HG03108 (cell line): ENCODE data around the gene LMX1B.
A peak's percentile ranks its signal among the peaks of the same experiment; 100 is the strongest.
"Not testable (repeated sequence)": the region's sequence is repeated elsewhere in the genome, so short reads cannot be mapped to it uniquely, and the experiment has no call there.

Source experiments
- ATAC-seq: cut with Tn5 transposase; IDR thresholded peaks from one replicate; pipeline ENCODE4 v1.9.1; 2021; ENCODE audit warnings: moderate library complexity; ENCODE audit not compliant: unreplicated experiment

LMX1B gene

DNA sequence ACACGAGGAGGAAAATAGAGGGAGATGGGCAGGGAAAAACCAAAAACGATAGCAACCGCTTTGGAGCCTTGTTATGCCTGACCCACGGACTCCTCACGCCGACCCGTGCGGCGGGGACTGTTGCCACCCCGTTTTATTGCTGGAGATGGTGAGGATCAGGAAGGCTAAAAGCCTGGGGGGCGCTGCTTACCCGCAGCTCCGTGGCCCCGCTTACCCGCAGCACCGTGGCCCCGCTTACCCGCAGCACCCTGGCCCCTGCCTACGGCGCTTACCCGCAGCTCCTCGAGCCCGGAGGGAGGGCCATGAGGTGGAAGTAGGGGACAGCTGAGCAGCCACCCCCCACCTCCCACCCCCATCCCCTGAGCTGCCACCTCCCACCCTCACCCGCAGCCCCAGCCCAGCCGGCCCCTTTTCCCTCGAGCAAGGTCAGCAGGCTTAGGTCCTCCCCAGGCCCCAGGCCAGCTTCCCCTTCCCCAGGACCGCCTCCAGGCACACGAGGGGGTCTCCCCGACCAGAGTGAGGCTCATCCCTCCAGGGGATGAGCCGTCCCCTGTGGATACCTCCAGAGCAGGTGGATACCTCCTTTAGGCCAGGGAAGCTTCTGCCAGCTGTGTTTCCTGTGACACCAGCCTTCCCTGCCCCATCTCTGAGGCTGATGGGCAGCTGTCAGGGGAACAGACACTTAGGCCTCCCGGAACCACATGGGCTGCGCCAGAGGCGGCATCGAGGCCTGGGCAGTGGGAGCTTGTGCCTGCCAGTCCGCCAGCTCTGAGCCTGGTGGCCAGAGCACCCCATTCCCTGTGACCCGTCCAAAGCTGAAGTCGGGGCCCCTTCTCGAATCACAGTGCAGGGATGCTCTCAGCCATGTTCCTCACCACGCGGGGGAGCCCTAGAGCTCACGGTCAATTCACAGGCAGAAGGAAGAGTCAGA, 92.3 kb downstream of the LMX1B start:
- ATAC-seq = no peak

DNA sequence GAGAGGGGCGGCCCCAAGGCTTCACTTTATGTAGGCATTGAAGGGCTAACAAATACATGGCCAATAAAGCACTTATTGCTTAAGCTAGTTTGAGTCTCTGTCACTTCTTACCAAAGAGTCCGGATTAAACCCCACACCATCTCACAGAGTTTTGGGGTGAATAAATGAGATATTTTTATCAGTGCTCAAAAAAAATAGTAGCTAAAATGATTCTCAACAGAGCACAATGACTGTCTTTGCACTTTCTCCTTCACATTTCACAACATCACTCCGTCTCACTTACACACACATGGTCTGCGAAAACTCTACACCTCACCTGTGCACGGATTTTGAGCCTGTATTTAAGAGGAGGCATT, 92.9 kb downstream of the LMX1B start:
- ATAC-seq = no peak

DNA sequence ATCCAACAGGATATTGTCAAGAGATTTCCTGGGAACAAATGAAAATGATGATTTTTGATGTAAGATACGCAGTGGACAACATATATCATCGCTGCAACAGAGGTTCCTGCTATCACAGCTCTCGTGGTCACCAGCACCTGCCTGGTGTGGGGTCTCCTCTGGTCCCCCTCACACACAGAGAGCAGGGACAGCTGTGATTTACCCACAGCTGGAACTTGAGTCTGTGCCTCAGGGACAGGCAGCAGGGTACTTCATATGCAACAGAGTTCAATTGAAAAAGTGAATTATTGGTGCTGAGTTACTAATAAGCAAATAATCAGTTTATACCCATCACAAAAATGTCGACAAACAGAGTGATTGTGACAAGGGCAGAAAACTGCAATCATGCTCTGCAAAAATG, 93.4 kb downstream of the LMX1B start:
- ATAC-seq = no peak

DNA sequence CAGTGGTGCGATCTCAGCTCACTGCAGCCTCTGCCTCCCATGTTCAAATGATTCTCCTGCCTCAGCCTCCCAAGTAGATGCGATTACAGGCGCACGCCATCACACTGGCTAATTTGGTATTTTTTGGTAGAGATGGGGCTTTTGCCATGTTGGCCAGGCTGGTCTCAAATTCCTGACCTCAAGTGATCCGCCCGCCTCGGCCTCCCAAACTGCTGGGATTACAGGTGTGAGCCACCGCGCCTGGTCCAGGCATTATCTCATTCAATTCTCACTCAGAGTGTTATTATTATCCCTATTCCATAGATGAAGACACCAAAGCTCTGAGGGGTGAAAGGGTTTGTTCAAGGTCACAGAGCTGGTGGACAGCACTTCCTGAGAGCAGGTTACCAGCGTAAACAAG, 94.0 kb downstream of the LMX1B start:
- not testable (repeated sequence) for ATAC-seq

DNA sequence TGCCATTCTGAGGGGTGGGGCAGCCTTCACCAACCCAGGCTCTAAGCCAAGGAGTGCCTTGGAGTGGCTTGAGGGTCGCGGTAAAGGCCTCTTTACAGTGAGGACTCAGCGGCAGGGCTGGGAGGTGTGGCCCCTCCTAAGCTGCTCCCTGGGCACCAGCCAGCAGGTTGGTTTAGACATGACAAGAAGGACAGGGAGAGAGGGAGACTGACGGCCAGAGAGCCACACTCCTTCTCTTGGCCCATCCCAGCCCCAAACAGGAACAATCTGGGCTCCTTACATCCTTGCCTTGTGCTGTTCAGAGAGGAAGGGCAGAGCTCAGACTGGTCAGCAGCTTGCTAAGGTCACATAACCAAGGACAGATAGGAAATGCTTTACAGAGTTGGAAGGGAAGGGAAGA, 94.5 kb downstream of the LMX1B start:
- no peak for ATAC-seq

DNA sequence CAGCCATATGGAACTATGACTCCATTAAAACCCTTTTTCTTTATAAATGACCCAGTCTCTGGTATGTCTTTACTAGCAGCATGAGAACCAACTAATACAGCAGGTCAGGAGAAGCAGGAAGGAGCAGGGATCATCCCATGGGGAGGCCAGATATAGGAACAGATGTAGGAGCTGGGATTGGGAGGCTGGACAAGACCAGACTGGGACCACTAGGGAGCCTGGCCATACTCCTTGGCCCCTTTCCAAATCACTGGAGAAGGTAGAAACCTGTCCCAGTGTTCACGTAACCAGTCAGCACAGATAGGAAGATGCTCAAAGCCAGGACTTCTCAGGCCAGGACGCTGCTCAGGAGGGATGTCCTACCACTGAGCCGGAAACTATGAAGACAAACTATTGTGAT, 95.5 kb downstream of the LMX1B start:
- no peak for ATAC-seq

DNA sequence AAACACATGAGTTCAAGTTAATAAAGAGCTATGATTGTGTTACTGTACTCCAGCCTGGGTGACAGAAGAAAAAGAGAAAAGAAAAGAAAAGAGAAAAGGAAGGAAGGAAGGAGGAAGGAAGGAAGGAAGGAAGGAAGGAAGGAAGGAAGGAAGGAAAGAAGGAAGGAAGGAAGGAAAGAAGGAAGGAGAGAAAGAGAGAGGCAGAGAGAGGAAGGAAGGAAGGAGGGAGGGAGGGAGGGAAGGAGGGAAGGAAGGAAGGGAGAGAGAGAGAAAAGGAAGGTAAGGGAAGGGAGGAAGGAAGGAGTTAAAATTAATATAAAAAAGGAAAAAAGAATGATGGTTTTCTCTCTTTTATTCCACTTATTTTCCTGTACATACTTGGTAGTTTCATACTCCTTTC, 101.7 kb downstream of the LMX1B start:
- ATAC-seq = no peak

DNA sequence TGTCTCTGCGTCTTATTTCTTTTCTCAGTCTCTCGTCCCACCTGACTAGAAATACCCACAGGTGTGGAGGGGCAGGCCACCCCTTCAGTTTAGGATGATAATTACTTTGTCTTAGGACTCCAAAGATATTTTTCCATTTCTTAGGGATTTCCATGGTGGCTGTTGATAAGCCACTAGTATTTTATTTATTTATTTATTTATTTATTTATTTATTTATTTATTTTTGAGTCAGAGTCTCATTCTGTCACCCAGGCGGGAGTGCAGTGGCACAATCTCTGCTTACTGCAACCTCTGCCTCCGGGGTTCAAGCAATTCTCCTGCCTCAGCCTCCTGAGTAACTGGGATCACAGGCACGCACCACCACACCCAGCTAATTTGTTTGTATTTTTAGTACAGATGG, 103.7 kb downstream of the LMX1B start:
- ATAC-seq = not testable (repeated sequence)

DNA sequence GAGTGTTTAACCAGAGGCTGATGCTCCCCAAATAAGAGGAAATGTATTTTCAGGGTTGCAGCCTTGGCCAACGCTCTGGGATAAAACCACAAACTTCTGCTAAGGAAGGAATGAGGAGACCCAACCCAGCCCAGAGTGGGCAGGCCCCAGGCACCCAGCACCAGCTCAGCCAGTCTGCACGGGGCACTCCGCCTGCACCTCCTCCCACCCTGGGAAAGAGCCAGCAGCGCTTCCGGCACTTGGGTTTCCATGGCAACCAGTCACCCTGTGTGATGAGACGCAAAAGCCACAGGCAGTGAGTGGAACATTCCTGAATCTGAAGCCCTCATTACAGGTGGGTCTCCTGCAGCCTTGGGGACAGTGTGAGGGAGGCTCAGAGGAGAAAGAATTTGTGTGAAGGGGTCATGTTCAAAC, 105.9 kb downstream of the LMX1B start:
- ATAC-seq = peak; percentile 38

DNA sequence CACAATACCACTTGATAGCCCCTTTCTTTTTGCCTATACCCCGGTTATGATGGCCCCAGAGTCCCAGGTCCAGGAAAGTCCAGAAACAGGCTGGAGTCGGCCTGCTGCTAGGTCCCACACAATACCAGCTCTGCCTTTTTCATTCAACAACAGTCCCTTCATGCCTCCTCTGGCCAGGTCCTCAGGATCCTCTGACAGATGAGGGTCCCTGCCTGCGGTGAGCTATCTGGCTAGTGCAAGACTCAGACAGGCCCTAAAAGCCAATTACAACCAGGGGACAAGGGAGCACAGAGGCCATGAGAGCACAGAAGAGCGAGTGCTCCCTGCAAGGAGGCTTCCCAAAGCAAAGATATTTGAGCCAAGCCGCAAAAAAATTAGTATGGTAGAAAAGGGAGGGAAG, 106.3 kb downstream of the LMX1B start:
- no peak for ATAC-seq

DNA sequence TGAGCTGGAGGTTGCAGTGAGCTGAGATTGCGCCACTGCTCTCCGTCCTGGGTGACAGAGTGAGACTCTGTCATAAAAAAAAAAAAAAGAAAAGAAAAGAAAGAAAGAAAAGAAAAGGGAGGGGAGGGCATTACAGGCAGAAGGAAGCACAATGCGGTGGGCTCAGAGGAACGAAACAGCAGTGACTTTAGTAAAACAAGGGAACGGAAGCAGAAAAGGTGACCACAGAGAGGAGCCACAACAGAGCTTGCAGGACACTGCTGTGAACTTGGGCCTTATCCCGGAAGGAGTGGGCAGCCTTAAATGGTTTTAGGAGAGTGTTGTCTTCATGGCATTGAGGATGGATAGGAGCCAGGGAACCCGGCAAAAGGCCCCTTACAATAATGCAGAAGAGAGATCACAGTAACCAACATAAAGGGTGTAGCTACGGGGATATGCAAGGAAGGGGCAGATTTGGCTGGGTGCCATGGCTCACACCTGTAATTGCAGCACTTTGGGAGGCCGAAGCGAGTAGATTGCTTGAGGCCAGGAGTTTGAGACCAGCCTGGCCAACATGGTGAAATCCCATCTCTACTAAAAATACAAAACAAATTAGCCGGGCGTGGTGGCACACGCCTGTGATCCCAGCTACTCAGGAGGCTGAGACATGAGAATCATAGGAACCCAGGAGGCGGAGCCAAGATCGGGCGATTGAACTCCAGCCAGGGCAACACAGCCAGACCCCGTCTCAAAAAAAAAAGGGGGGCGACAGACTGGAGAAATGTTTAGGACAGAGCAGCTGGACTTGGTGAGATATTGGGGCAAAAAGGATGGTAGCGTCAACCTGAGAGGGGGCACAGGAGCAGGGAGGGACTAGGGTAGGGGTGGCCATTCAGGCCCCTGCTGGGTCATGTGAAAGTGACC, 107.2 kb downstream of the LMX1B start:
- ATAC-seq = no peak

DNA sequence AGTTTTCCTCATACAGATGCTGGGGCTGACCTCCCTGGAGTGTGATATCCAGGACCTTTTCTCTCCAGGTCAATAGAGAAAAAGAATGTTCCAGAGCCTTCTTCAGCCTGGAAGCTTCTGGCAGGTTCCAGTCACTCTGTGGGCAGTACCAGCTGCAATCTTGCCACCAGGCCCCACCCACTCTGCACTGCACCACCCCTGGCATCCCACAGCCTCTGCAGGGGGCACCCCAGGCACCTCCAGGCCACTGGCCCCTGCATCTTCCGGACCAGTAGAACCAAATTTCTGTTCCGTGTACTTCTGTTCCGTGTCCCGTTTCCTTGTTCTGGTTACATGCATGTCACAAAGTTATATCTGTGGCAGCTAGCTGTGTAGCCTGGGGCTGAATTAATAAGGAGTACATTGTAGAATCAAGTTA, 107.8 kb downstream of the LMX1B start:
- no peak for ATAC-seq

DNA sequence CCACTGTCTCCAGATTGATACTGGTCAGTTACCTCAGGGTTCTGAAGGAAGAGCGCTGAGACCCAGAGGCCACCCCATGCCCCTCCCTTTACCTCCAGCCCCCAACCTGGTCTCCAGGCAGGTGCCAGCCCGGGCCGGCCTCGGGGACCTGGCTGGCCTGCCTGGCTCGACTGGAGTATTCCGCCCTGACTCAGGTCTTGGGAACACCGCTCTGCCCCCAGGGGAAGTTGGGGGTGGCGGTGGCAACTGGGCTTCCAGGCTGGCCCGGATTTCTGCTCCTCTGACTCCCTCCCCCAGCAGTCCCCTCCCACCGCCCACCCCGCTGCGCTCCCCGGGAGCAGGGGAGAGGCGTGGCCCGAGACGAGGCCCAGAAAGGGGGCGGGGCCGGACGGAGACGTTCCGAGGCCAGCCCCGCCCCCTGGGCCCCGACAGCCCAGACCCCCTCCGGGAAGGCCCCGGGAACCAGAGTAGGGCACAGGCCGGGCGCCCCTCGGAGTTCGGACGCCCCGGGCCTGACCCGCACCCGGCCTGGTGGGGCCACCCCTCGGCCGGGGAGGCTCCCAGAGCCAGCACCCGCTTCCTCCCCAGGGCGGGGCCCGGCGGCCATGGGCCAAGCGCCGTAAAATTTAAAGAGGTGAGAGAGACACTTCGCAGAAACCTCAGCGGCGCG, 108.7 kb downstream of the LMX1B start:
- peak; percentile 66 for ATAC-seq

DNA sequence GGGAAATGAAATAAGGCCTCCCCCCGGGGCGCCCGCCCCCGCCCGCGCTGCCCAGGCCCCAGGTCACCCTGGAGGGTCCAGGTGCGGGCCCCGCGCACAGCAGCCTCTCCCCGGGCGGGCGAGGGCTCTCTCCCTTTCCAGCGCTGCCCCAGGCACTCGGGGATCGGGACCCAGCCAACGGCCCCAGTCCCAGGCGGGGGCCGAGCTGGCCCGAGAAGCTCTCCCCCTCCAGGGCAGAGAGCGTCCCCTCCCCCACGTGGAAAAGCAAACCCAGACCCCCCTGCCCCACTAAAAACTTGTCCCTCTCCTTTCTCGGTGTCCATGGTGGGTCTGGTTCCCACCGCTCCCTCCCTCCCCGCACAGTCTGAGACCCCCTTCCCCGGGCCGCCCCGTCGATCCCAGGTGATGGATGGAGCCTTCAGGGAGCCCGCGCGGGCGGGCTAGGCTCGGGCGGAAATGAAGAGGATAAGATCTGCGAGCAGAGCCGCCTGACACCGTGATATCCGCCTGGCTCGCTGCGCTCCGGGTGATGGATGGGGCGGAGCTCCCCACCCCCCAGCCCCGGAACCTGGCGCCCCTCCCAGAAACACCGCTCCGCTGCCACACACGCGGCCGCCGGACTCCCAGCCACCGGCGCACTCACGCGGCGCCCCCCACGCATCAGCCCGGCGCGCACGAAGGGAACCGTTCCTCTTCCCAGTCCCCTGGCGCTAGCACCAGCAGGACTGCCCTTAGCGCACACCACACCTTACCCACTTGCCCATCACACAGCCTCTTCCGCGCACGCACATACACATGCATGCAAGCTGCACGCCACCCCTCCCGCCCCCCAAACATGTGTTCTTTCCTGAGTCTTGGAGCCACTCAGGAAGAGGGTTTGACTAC, 109.4 kb downstream of the LMX1B start:
- no peak for ATAC-seq

DNA sequence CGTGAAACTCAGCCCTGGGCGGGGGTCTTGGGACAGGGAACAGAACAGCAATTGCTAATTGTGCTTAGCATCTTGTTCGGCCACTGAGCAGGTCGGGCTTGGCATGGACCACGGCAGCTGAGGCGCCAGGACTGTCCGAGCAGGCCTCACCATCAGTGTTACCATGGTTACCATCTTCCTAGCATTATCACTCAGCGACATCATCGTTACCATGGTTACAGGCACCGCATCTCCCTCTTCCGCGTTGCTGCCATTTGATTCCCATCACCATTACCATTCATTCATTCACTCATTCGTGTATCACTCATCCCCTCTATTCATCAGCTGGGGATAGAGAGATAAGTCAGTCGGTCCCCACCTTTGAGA, 110.1 kb downstream of the LMX1B start:
- ATAC-seq = no peak

DNA sequence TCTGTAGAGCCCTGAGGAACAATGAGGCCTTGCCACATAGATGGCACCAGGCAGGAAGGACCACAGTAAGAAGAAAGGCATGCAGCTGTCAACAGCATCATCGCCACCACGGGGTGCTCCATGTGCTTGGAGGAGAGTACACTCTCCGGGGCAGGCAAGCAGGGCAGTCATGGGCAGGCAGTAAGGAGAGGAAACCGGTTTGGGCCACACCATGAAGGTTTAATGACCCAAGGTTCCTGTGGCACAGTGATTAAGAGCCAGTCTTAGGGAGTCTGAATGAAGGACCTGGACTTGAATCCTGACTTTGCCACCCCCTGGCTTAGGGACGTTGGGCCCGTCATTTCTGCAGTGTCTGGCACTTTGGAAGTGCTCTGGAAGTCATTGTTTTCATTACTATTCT, 110.5 kb downstream of the LMX1B start:
- ATAC-seq = no peak

DNA sequence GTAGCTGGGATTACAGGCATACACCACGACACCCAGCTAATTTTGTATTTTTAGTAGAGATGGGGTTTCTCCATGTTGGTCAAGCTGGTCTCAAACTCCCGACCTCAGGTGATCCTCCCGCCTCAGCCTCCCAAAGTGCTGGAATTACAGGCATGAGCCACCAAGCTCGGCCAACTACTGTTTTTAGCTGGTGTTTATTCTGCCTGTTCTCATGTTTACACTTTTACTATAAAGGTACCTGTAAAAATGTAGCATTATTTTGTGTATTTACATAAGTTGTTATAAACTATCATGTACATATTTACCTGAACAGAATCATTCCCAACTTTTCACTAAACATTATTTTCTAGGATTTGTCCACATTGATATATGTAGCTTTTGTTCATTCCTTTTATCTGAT, 111.8 kb downstream of the LMX1B start:
- ATAC-seq = not testable (repeated sequence)

DNA sequence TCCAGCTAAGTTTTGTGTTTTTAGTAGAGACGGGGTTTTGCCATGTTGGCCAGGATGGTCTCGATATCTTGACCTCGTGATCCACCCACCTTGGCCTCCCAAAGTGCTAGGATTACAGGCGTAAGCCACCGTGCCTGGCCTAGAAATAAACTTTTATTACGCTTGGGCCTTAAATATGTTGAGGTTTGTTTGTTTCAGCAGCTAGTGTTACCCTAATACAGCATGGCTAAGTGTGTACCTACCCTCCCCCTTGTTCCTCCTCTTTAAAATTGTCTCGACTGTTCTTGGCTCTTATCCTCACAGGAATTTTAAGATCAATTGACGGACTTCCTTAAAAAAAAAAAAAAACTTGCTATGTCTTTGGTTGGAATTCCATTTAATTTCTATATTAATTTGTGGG, 114.5 kb downstream of the LMX1B start:
- not testable (repeated sequence) for ATAC-seq

DNA sequence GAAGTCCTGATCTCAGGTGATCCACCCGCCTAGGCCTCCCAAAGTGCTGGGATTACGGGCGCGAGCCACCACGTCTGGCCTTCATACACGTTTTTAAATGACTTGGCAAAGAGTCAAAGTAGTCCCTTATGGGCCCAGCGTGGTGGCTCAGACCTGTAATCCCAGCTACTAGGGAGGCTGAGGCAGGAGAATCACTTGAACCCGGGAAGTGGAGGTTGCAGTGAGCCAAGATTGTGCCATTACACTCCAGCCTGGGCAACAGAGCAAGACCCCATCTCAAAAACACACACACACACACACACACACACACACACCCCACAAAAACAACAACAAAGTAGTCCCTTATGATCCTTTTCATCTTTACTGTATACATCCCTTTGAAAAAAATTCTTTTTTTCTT, 116.9 kb downstream of the LMX1B start:
- ATAC-seq = not testable (repeated sequence)

DNA sequence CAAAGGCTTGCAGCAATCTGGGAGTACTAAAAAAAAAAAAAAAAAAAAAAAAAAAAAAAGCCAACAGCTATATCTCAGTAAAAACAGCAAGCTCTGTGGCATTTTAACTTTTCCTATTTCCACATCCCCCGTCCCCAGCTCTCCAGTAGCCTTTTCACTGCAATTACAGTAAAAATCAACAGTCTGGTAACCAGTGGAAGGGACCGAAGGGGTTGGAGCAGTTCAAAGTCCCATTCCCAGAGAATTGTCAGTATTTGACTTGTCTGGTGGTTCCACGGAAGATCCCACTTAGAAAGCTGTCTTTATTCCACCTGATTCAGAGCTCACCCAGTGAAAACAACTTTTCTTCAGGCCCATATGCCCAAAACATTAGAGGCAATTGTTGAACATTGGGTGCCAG, 119.3 kb downstream of the LMX1B start:
- ATAC-seq = no peak
